Measurements from ENCODE around the gene MAPKAPK3.

DNA sequence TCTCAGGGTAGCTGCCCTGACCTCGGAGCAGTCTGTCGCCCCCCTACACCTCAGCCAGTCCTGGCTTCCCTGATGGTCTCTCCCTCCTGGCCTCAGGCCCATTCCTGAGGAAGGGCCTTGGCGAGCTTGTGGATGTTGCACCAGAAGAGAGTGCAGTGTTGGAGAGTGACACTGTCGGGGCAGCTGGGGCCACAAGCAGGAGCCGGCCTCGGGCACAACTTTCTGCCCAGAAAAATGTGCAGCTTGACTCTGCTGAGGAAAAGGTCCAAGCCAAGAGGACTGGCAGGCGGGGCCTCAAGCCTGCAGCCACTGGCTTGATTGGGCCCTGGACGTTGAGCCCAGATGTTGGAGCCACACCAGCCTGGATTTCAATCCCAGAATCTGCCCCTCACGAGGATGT lies 34.9 kb upstream of the MAPKAPK3 start:
- TF ChIP-seq, protein P1, sequence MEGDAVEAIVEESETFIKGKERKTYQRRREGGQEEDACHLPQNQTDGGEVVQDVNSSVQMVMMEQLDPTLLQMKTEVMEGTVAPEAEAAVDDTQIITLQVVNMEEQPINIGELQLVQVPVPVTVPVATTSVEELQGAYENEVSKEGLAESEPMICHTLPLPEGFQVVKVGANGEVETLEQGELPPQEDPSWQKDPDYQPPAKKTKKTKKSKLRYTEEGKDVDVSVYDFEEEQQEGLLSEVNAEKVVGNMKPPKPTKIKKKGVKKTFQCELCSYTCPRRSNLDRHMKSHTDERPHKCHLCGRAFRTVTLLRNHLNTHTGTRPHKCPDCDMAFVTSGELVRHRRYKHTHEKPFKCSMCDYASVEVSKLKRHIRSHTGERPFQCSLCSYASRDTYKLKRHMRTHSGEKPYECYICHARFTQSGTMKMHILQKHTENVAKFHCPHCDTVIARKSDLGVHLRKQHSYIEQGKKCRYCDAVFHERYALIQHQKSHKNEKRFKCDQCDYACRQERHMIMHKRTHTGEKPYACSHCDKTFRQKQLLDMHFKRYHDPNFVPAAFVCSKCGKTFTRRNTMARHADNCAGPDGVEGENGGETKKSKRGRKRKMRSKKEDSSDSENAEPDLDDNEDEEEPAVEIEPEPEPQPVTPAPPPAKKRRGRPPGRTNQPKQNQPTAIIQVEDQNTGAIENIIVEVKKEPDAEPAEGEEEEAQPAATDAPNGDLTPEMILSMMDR (conservative IDR thresholded peaks at IDR 0.05) = no peak
- no peak for TF ChIP-seq EZH2 (IDR thresholded peaks at IDR 0.05; ENCODE audit: low read depth)
